Epithelial cell of prostate (primary cell): ENCODE results near the gene RHBDL3.
A peak's percentile ranks its signal among the peaks of the same experiment; 100 is the strongest.
"Not testable (repeated sequence)": the region's sequence is repeated elsewhere in the genome, so short reads cannot be mapped to it uniquely, and the experiment has no call there.

ENCODE experiments used
- DNase-seq: peaks from one replicate; pipeline ENCODE4 v3.0.0-alpha.2; 2011; ENCODE audit warnings: low read depth, low spot score
- H3K27ac ChIP-seq: fragments of 450-650 bp; 2 replicates; pipeline ENCODE4 v1.5.1; 2017; ENCODE audit warnings: mild to moderate bottlenecking

The RHBDL3 gene, protein sequence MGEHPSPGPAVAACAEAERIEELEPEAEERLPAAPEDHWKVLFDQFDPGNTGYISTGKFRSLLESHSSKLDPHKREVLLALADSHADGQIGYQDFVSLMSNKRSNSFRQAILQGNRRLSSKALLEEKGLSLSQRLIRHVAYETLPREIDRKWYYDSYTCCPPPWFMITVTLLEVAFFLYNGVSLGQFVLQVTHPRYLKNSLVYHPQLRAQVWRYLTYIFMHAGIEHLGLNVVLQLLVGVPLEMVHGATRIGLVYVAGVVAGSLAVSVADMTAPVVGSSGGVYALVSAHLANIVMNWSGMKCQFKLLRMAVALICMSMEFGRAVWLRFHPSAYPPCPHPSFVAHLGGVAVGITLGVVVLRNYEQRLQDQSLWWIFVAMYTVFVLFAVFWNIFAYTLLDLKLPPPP

GRCh38 chr17:32265192-32265923 lies at the start of gene RHBDL3:
Gene RHBDL3 (plus strand): TSS chr17:32265832. CDS start chr17:32266190, 358 bp downstream.
- DNase-seq: no peak
- no peak within 1 kb of the TSS for H3K27ac ChIP-seq

- DNase-seq: peak; percentile 20
- no peak overlapping the region for H3K27ac ChIP-seq
Observed at GRCh38 chr17:32222621-32223020, 43.0 kb upstream of the RHBDL3 start.

DNA sequence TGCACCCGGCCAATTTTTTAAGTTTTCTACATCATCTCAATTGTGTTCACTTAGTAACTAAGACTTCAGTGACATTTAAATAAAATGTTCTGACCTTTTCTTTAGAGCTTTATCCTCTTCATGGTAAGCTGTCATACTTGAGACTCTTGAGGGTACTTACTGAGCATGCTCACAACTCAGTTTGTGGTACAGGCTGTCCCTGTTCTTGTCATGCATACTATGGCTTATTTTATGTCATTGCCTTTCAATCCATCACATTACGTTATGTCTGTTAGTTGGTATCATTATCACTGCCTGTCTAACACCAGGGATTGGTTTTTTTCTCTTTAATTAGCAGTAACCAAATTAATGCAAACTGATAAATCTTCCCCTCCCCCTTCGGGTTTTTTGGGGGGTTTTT lies 41.9 kb upstream of the RHBDL3 start:
- H3K27ac ChIP-seq: no peak overlapping the region
- no peak for DNase-seq

DNA sequence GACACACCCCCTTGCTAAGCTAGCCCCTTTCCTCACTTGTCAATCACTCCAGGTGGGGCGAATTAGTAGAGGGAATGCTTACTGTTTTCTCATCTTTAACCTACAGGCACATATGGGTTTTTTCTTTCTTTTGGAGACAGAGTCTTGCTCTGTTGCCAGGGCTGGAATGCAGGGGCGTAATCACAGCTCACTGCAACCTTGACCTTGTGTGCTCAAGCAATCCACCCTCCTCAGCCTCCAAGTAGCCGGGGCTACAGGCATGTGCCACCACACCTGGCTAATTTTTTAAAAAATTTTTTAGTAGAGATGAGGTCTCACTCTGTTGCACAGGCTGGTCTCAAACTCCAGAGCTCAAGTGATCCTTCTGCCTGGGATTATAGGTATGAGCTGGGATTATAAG lies 38.7 kb upstream of the RHBDL3 start:
- no peak for DNase-seq
- H3K27ac ChIP-seq: no peak overlapping the region

GRCh38 chr17:32227910-32228309 lies 37.7 kb upstream of the RHBDL3 start:
- no peak for DNase-seq

DNA sequence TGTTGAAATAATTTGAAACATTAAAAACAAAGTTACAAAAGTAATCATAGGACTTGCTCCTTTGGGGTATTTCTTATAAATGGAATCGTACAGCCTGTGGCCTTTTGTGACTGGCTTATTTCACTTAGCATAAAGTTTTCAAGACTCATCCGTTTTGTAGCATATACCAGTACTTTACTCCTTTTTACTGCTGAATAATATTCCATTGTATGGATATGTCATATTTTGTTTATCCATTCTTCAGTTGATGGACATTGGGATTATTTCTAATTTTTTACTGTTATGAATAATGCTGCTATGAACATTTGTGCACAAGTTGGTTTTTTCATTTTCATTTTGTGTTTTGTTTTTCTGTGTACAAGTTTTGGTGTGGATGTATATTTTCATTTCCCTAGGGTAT lies 30.0 kb upstream of the RHBDL3 start:
- no peak for DNase-seq

More at GRCh38 chr17:32227910-32228309, 37.7 kb upstream of the RHBDL3 start:
- H3K27ac ChIP-seq: no peak overlapping the region

GRCh38 chr17:32239456-32239855 lies 26.2 kb upstream of the RHBDL3 start:
- no peak overlapping the region for H3K27ac ChIP-seq
- DNase-seq: no peak

More for the DNA sequence above, 30.0 kb upstream of the RHBDL3 start:
- H3K27ac ChIP-seq: no peak overlapping the region

DNA sequence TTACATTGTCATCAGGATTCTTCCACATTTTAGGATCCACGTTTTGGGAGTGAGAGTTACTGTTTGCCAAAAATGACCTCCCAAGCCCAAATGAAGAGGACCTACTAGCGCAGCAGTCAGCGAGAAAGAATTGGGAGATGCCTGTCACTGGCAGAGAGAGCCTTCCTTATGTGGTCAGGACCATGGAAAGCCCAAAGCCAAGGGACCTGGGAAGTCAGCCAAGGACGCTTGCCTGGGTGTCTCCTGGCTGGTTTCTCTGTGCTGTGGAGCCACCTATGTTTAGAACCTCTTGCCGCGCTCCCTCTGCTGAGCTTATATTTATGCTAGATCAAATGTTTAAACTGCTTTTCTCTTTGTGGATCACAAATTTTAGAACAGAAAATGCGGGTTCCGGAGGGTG lies 24.9 kb upstream of the RHBDL3 start:
- H3K27ac ChIP-seq: no peak overlapping the region
- DNase-seq: no peak

- no peak for DNase-seq
- H3K27ac ChIP-seq: no peak overlapping the region
Observed at GRCh38 chr17:32241640-32242039, 24.0 kb upstream of the RHBDL3 start.

- no peak overlapping the region for H3K27ac ChIP-seq
- no peak for DNase-seq
Observed at GRCh38 chr17:32249475-32249874, 16.2 kb upstream of the RHBDL3 start.

GRCh38 chr17:32253117-32253611 lies 12.5 kb upstream of the RHBDL3 start:
- no peak overlapping the region for H3K27ac ChIP-seq
- DNase-seq: peak; percentile 12

GRCh38 chr17:32256012-32256700 lies 9.5 kb upstream of the RHBDL3 start:
- no peak overlapping the region for H3K27ac ChIP-seq
- no peak for DNase-seq

DNA sequence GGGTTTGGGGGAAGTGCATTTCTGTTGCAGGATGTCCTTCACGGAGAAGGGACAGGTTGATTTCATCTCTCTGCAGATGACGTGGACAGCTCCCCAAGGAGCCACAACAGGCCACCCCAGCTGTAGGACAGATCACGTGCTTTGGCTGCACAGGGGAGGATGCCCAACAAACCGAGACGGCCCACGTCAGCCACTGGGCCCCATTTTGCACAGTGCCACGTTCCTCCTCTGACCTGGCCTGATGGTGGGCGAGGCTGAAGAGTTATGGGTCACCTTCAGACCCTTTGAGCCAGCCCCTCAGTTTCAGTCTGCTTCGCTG lies 9.0 kb upstream of the RHBDL3 start:
- no peak overlapping the region for H3K27ac ChIP-seq
- no peak for DNase-seq

DNA sequence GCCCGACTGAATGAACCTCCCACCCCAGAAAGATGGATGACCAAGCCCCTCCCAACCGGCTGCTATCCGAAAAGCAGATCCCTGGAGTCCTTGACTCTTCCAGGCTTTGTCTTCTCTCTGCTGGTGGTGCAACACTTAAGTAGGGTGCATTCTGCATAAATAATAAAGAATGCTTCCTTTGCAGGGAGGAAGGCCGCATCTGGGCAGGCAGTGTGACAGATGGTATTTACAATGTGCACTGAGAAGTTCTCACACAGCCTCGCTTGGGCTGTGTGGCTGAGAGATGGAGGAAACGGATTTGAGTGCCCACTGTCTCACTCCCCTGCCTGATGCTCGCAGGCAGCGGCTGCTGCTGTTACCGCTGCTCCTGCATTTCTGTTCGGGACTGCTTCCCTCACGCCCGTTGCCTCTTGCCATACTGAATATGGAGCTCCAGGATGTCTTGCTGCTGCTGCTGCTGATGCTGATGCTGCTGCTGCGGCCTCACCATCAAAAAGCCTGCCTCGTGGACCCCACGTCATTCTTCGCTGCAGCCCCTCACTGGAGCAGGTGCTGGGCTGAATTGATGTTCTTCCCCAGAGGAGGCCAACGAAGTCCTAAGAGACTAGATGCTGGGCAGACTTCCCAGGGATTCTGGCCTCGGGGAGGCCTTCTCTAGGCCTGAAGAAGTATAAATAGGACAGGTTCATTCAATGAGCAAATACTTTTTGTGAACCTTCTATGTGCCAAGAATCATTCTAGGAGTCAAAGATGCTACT lies 7.1 kb upstream of the RHBDL3 start:
- H3K27ac ChIP-seq: no peak overlapping the region
- no peak for DNase-seq

DNA sequence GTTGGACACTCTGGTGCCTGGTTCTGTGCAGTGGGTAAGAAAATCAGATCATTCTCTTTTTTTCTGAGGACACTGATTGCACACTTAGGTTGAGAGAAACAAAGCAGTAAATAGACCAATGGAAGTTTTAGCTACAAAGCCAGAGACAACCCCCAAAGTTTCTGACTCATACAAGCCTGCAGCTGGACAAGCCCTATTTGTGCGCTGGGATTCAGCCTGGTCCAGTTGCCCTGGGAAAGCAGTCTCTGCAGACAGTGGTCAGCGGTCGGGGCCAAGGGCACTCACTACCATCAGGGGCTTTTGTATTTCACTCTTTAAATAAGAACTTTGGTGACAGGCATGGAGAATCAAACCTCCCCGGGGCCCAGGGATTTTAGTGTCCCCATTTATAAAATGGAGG lies 6.0 kb upstream of the RHBDL3 start:
- no peak overlapping the region for H3K27ac ChIP-seq
- DNase-seq: no peak

DNA sequence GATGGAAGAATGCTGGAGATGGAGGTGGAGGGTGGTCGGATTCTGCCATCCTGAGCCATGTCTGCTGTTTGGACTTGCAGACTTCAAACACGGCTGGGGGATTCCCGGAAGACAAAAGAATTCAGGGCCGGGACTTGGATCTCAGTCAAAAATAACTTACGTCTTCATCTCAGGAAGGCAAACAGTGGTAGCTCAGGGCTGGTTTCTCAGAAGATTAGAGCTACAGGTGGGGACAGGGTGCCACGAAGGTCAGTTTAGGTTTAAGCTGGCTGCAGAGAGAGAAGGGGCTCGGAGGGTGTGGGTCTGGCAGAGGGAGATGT lies 4.3 kb upstream of the RHBDL3 start:
- H3K27ac ChIP-seq: no peak overlapping the region
- no peak for DNase-seq

- no peak for DNase-seq
- no peak overlapping the region for H3K27ac ChIP-seq
Observed at GRCh38 chr17:32261936-32262510, 3.6 kb upstream of the RHBDL3 start.

- H3K27ac ChIP-seq, DNase-seq: not testable (repeated sequence)
Observed at GRCh38 chr17:32263515-32263914, 2.1 kb upstream of the RHBDL3 start.

DNA sequence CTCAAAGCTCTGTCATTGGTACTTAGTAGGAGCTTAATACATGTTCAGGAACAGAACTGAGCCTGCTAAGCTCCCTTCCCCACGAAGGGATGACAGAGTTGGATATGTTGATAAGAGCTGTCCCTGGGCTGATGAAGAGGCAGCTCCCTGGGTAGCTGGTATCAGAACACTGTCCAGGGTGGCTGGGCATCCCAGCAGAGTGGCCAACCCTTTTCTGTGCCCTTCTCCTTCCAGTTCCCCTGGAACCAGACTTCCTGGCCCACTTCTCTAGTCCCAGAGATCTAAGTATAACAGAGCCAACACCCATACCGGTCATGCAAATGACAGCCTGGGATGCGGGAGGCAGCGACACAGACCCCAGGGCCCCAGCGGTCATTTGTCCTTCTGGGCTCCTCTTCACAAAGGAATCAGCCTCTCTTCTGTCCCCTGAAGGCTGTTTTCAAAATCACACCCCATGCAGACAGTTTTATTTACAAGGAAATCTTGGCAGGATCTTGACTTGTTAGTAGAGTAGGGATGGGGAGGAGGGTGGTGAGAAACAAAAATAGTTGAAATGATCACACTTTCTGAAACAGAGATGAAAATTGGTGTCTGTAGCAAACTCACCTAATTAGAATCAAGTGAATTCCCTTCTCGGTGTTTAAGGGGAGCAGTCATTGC lies 1.4 kb upstream of the RHBDL3 start:
- no peak for DNase-seq
- H3K27ac ChIP-seq: no peak overlapping the region

DNA sequence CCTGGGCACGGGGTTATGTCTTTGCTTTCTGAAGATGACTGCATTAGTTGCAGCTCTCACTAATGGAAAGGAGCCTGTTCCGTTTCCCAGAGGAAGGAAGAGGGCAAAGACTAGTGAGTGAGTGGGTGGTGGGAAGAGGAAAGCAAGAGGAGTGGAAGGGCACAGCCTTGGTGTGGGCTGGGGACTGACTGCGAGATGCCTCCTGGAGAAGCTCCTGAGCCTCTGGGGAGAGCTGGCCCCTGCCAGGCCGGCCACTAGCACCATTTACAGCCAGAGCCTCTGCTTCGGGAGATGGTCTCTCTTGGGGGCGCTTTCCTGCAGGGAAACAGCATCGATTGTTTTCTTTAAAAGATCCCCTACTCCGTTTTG lies 825 bp upstream of the RHBDL3 start:
- DNase-seq: no peak
- no peak overlapping the region for H3K27ac ChIP-seq
